H7 (cell line): Measurements from ENCODE around the gene ZC3H12A. TPM values are rescaled to one million over a fixed set of nuclear protein-coding genes. Genes with fewer than 3 reads are reported as not detected.

Experiments used
- DNase-seq: peaks from one replicate; pipeline ENCODE4 v3.0.0; 2012
- H3K27me3 ChIP-seq: 2 replicates; pipeline ENCODE4 v1.6.0; 2011; ENCODE audit warnings: mild to moderate bottlenecking, low read length; ENCODE audit not compliant: control insufficient read depth, insufficient read depth
- H3K36me3 ChIP-seq: replicated peaks from 2 replicates; pipeline ENCODE4 v1.5.1; 2011; ENCODE audit warnings: low read length; ENCODE audit not compliant: control insufficient read depth, insufficient read depth
- H3K4me3 ChIP-seq: 2 replicates; pipeline ENCODE4 v1.5.1; 2011; ENCODE audit warnings: low read depth, mild to moderate bottlenecking, control low read depth, low read length, moderate library complexity; ENCODE audit not compliant: insufficient read depth
- total RNA-seq: library from RNA; depleted of rRNA; stranded (reverse); fragments of >200 nt; shearing (Covaris generic); gene quantifications from 2 replicates; pipeline ENCODE4 v1.2.3, GENCODE V29; 2014; rRNA removed

Gene ZC3H12A
- total RNA-seq, result 11.0 and 12.3 TPM in 2 replicates

- peak; percentile 99 for DNase-seq
- H3K36me3 ChIP-seq, result peaks cover 11% of the 10 kb centered on the region
- H3K4me3 ChIP-seq, result peak within 1 kb of the TSS; percentile 83
- peaks cover 10% of the 10 kb centered on the region for H3K27me3 ChIP-seq
These were observed at the start of gene ZC3H12A for GRCh38 chr1:37474046-37474696. Gene ZC3H12A, plus strand, starts transcription at chr1:37474580. Its CDS starts 917 bp downstream, at chr1:37475497.

GRCh38 chr1:37425221-37425620 lies 49.2 kb upstream of the ZC3H12A start:
- no peak for DNase-seq
- Histone ChIP-seq H3K36me3 (no peaks in the 10 kb centered on the region), H3K27me3 (no peaks in the 10 kb centered on the region; the same call in 1 of the 2 replicates)

GRCh38 chr1:37429029-37429428 lies 45.4 kb upstream of the ZC3H12A start:
- Histone ChIP-seq H3K36me3 (no peaks in the 10 kb centered on the region), H3K27me3 (no peaks in the 10 kb centered on the region; the same call in 1 of the 2 replicates), H3K4me3 (no peak overlapping the region)
- no peak for DNase-seq

More at GRCh38 chr1:37425221-37425620, 49.2 kb upstream of the ZC3H12A start:
- no peak overlapping the region for H3K4me3 ChIP-seq

GRCh38 chr1:37430103-37430985 lies 44.0 kb upstream of the ZC3H12A start:
- H3K36me3 ChIP-seq, result no peaks in the 10 kb centered on the region
- peak; percentile 70 for DNase-seq
- no peaks in the 10 kb centered on the region; the same call in 1 of the 2 replicates for H3K27me3 ChIP-seq
- no peak overlapping the region for H3K4me3 ChIP-seq

GRCh38 chr1:37432716-37433115 lies 41.7 kb upstream of the ZC3H12A start:
- DNase-seq, result no peak
- Histone ChIP-seq H3K4me3 (no peak overlapping the region), H3K27me3 (peaks cover 2% of the 10 kb centered on the region)

GRCh38 chr1:37433171-37433570 lies 41.2 kb upstream of the ZC3H12A start:
- H3K27me3 ChIP-seq, result peaks cover 2% of the 10 kb centered on the region
- DNase-seq, result no peak
- no peaks in the 10 kb centered on the region for H3K36me3 ChIP-seq
- no peak overlapping the region for H3K4me3 ChIP-seq

More at GRCh38 chr1:37432716-37433115, 41.7 kb upstream of the ZC3H12A start:
- no peaks in the 10 kb centered on the region for H3K36me3 ChIP-seq

- H3K36me3 ChIP-seq, result no peaks in the 10 kb centered on the region
- H3K4me3 ChIP-seq, result no peak overlapping the region
- peaks cover 2% of the 10 kb centered on the region for H3K27me3 ChIP-seq
- DNase-seq, result peak; percentile 93
These were observed 39.8 kb upstream of the ZC3H12A start for GRCh38 chr1:37434292-37435225.

GRCh38 chr1:37437087-37437486 lies 37.3 kb upstream of the ZC3H12A start:
- Histone ChIP-seq H3K36me3 (no peaks in the 10 kb centered on the region), H3K4me3 (no peak overlapping the region), H3K27me3 (peaks cover 4% of the 10 kb centered on the region)
- no peak for DNase-seq

- Histone ChIP-seq H3K36me3 (no peaks in the 10 kb centered on the region), H3K4me3 (no peak overlapping the region), H3K27me3 (peaks cover 6% of the 10 kb centered on the region)
- no peak for DNase-seq
These were observed 36.1 kb upstream of the ZC3H12A start for GRCh38 chr1:37438037-37438868.

- H3K36me3 ChIP-seq, result no peaks in the 10 kb centered on the region
- DNase-seq, result peak; percentile 54
- H3K27me3 ChIP-seq, result peaks cover 6% of the 10 kb centered on the region
- H3K4me3 ChIP-seq, result no peak overlapping the region
These were observed 35.5 kb upstream of the ZC3H12A start for GRCh38 chr1:37438869-37439343.

- Histone ChIP-seq H3K27me3 (peaks cover 6% of the 10 kb centered on the region), H3K36me3 (no peaks in the 10 kb centered on the region), H3K4me3 (no peak overlapping the region)
- DNase-seq, result no peak
These were observed 34.9 kb upstream of the ZC3H12A start for GRCh38 chr1:37439349-37439995.

GRCh38 chr1:37441490-37441889 lies 32.9 kb upstream of the ZC3H12A start:
- Histone ChIP-seq H3K36me3 (no peaks in the 10 kb centered on the region), H3K27me3 (peaks cover 6% of the 10 kb centered on the region), H3K4me3 (no peak overlapping the region)
- DNase-seq, result no peak

- Histone ChIP-seq H3K4me3 (no peak overlapping the region), H3K36me3 (no peaks in the 10 kb centered on the region), H3K27me3 (peaks cover 6% of the 10 kb centered on the region)
- DNase-seq, result no peak
These were observed 32.2 kb upstream of the ZC3H12A start for GRCh38 chr1:37442139-37442538.
